Activated CD4-positive, alpha-beta memory T cell treated with anti-CD3 and anti-CD28 coated beads for 36 hours (primary cell): ENCODE measurements around the gene ZBTB8A. TPM values are rescaled to one million over a fixed set of nuclear protein-coding genes. Genes with fewer than 3 reads are reported as not detected.
A peak's percentile ranks its signal among the peaks of the same experiment; 100 is the strongest.
"Not testable (repeated sequence)": the region's sequence is repeated elsewhere in the genome, so short reads cannot be mapped to it uniquely, and the experiment has no call there.

ENCODE experiments used
- CTCF ChIA-PET: fragments of 350-600 bp; sonication (Branson Sonifier 250); formaldehyde crosslinking; loops from one replicate; lab custom pipeline; 2021; ENCODE audit warnings: antibody characterized with exemption, inconsistent platforms; lab: Charles Lee
- POLR2A ChIA-PET: fragments of 350-600 bp; sonication (Branson Sonifier 250); formaldehyde crosslinking; loops from one replicate; lab custom pipeline; 2021; ENCODE audit warnings: antibody characterized with exemption; lab: Charles Lee
- DNase-seq: peaks from one replicate; pipeline ENCODE4 v3.0.0-alpha.2; 2020
- H3K27ac Mint-ChIP-seq: one replicate; pipeline ENCODE4 v1.8.0; 2021; ENCODE audit warnings: mixed read lengths
- H3K27me3 Mint-ChIP-seq: one replicate; pipeline ENCODE4 v1.8.0; 2021; ENCODE audit warnings: mixed read lengths
- H3K36me3 Mint-ChIP-seq: one replicate; pipeline ENCODE4 v1.8.0; 2021; ENCODE audit warnings: mixed read lengths
- H3K4me1 Mint-ChIP-seq: one replicate; pipeline ENCODE4 v1.8.0; 2021; ENCODE audit warnings: low read depth, mixed read lengths
- H3K4me3 Mint-ChIP-seq: one replicate; pipeline ENCODE4 v1.8.0; 2021; ENCODE audit warnings: mild to moderate bottlenecking, mixed read lengths
- H3K9me3 Mint-ChIP-seq: one replicate; pipeline ENCODE4 v1.8.0; 2021; ENCODE audit warnings: mixed read lengths
- intact Hi-C: fragments of 100-400 bp; cut with micrococcal nuclease; formaldehyde crosslinking; loops from one replicate; pipeline ENCODE4 v1.15.1; 2023
- total RNA-seq, 2 experiments: library from RNA; stranded (reverse); gene quantifications; one replicate each; pipeline ENCODE4 v1.2.3, GENCODE V29; 2021

ZBTB8A gene
- total RNA-seq, 2 experiments from 2014 or later = 0.27 to 0.33 TPM

DNA sequence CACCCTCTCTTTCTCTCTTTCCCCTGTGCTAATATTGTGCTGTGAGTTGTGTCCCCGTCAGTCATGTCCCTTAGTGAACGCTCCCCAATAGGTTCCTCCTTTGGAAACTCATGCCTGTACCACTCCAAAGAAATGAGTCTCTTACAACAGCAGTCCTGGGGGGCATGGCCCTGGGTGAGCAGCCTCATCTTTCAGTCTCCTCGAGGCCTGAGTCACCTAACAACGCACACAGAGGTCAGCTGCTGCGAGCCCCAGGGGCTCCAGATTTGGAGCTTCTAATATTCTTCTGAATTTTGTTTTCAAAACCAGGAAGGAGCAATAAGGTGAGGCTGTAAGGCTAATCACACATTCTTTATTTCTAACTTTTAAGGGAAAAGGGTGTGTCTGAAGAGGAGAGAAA, 30.5 kb upstream of the ZBTB8A start:
- H3K27ac Mint-ChIP-seq = no peak overlapping the region
- H3K36me3 Mint-ChIP-seq = no peaks in the 10 kb centered on the region
- no peaks in the 10 kb centered on the region for H3K9me3 Mint-ChIP-seq
- POLR2A ChIA-PET = no interaction called here
- no peak overlapping the region for H3K4me3 Mint-ChIP-seq
- H3K27me3 Mint-ChIP-seq = peaks cover 9% of the 10 kb centered on the region
- CTCF ChIA-PET = no interaction called here
- intact Hi-C loops = no loop called here
- DNase-seq = no peak
- H3K4me1 Mint-ChIP-seq = no peaks in the 10 kb centered on the region

DNA sequence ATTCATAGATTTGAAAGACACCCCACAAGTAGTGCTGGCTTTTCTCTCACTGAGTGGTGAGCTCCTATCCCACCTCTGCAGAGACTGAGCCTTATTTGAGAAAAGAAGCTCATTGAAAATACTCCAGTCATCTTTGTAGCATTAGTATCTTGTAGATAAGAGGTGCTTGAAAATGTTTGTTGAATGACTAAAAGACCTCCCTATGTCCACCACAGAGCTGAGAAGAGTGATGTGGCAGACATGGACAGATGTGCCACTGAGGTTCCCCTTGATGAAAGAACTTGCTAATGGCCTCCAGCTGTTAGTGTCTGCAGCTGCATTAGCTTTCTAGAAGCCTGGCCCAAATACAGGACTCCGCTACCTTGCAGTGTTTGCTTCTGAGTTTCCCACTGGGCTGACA, 29.3 kb upstream of the ZBTB8A start:
- intact Hi-C loops = no loop called here
- Mint-ChIP-seq H3K4me3 (no peak overlapping the region), H3K27me3 (peaks cover 12% of the 10 kb centered on the region), H3K9me3 (no peaks in the 10 kb centered on the region), H3K4me1 (no peaks in the 10 kb centered on the region), H3K36me3 (no peaks in the 10 kb centered on the region), H3K27ac (no peak overlapping the region)
- DNase-seq = no peak
- CTCF ChIA-PET = no interaction called here
- POLR2A ChIA-PET = no interaction called here

- Mint-ChIP-seq H3K9me3 (no peaks in the 10 kb centered on the region), H3K27me3 (peaks cover 10% of the 10 kb centered on the region), H3K36me3 (no peaks in the 10 kb centered on the region), H3K4me1 (peaks cover 6% of the 10 kb centered on the region), H3K27ac (no peak overlapping the region), H3K4me3 (no peak overlapping the region)
- CTCF ChIA-PET = no interaction called here
- intact Hi-C loops = no loop called here
- POLR2A ChIA-PET = no interaction called here
- no peak for DNase-seq
Measured at GRCh38 chr1:32516402-32516801, 22.8 kb upstream of the ZBTB8A start.

GRCh38 chr1:32518976-32519375, 20.3 kb upstream of the ZBTB8A start:
- POLR2A ChIA-PET = no interaction called here
- CTCF ChIA-PET = interaction anchor here (0.7 to 5.4 kb wide), 6 partner anchors 23 to 981 kb away, joined by 3 to 40 read pairs (median 6); no protein-coding TSS in a partner anchor
- no peak for DNase-seq
- Mint-ChIP-seq H3K4me3 (no peak overlapping the region), H3K27ac (no peak overlapping the region), H3K9me3 (no peaks in the 10 kb centered on the region), H3K27me3 (peaks cover 11% of the 10 kb centered on the region), H3K4me1 (peaks cover 6% of the 10 kb centered on the region), H3K36me3 (no peaks in the 10 kb centered on the region)
- intact Hi-C loops = no loop called here

DNA sequence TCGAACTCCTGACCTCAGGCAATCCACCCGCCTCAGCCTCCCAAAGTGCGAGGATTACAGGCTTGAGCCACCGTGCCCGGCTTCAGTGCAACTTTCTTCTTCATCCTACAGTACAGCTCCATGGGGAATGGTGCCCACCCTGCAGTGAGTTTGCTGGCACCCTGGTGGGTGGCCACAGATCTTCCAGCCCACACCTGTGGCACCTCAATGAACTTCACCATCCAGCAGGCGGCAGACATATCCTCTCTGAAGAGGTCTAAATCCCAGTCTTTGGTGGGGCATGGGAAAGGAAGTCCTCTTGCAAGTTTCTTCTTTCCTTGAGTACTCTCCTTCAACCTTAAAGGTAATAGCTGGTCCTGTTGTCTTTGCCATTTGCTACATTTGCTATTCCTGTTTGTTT, 18.1 kb upstream of the ZBTB8A start:
- DNase-seq = no peak
- H3K4me3 Mint-ChIP-seq = peak overlapping the region; percentile 64
- intact Hi-C loops = loop anchor here (2.0 to 10.0 kb wide), 2 partner anchors 252 to 354 kb away; partner anchors contain the start of gene FNDC5
- H3K4me1 Mint-ChIP-seq = peaks cover 6% of the 10 kb centered on the region
- H3K9me3 Mint-ChIP-seq = no peaks in the 10 kb centered on the region
- no peak overlapping the region for H3K27ac Mint-ChIP-seq
- peaks cover 7% of the 10 kb centered on the region for H3K27me3 Mint-ChIP-seq
- H3K36me3 Mint-ChIP-seq = no peaks in the 10 kb centered on the region
- CTCF ChIA-PET = interaction anchor here (0.6 to 5.4 kb wide), 21 partner anchors 12 to 560 kb away, joined by 3 to 40 read pairs (median 4); no protein-coding TSS in a partner anchor
- POLR2A ChIA-PET = interaction anchor here (0.6 to 1.0 kb wide), 4 partner anchors 119 to 496 kb away, joined by 3 to 6 read pairs (median 4); no protein-coding TSS in a partner anchor

DNA sequence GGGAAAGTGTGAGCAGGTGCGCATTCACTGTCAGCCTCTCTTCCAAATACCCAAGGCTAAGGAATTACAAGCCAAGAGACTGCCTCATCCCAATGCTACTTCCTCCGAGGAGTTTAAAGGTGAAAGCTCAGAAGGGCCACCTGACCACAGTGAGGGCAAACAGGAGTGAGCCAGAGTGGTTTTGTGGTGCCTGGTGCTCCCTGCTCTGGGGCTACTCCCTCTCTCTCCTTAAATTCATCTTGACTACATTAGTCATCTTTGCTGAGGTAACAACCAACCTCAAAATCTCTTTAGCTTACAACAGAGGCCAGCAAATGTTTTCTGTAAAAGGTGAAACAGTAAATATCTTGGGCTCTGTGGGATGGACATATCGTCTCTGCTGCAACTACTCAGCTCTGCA, 14.2 kb upstream of the ZBTB8A start:
- ChIA-PET CTCF (no interaction called here), POLR2A (interaction anchor here (0.7 kb wide), 1 partner anchor 908 kb away, joined by 4 read pairs; no protein-coding TSS in a partner anchor)
- H3K27ac Mint-ChIP-seq = no peak overlapping the region
- H3K4me3 Mint-ChIP-seq = no peak overlapping the region
- H3K4me1 Mint-ChIP-seq = peaks cover 5% of the 10 kb centered on the region
- intact Hi-C loops = loop anchor here (10.0 kb wide), 1 partner anchor 350 kb away; the partner anchor contains the start of gene FNDC5
- peaks cover 7% of the 10 kb centered on the region for H3K27me3 Mint-ChIP-seq
- no peak for DNase-seq
- no peaks in the 10 kb centered on the region for H3K36me3 Mint-ChIP-seq
- no peaks in the 10 kb centered on the region for H3K9me3 Mint-ChIP-seq

- Mint-ChIP-seq H3K27me3 (peaks cover 7% of the 10 kb centered on the region), H3K27ac (no peak overlapping the region), H3K4me3 (no peak overlapping the region), H3K36me3 (no peaks in the 10 kb centered on the region), H3K9me3 (no peaks in the 10 kb centered on the region), H3K4me1 (peaks cover 2% of the 10 kb centered on the region)
- DNase-seq = no peak
- CTCF ChIA-PET = interaction anchor here (0.6 kb wide), 1 partner anchor 175 kb away, joined by 3 read pairs; no protein-coding TSS in a partner anchor
- intact Hi-C loops = loop anchor here (10.0 kb wide), 1 partner anchor 349 kb away; the partner anchor contains the start of gene FNDC5
- POLR2A ChIA-PET = interaction anchor here (0.7 kb wide), 1 partner anchor 909 kb away, joined by 4 read pairs; no protein-coding TSS in a partner anchor
Measured at GRCh38 chr1:32525661-32526444, 13.4 kb upstream of the ZBTB8A start.

GRCh38 chr1:32528550-32528949, 10.7 kb upstream of the ZBTB8A start:
- intact Hi-C loops = loop anchor here (10.0 kb wide), 1 partner anchor 346 kb away; the partner anchor contains the start of gene FNDC5
- H3K4me3 Mint-ChIP-seq, CTCF ChIA-PET, H3K4me1 Mint-ChIP-seq, H3K36me3 Mint-ChIP-seq, DNase-seq, H3K9me3 Mint-ChIP-seq, POLR2A ChIA-PET, H3K27ac Mint-ChIP-seq, H3K27me3 Mint-ChIP-seq: not testable (repeated sequence)

DNA sequence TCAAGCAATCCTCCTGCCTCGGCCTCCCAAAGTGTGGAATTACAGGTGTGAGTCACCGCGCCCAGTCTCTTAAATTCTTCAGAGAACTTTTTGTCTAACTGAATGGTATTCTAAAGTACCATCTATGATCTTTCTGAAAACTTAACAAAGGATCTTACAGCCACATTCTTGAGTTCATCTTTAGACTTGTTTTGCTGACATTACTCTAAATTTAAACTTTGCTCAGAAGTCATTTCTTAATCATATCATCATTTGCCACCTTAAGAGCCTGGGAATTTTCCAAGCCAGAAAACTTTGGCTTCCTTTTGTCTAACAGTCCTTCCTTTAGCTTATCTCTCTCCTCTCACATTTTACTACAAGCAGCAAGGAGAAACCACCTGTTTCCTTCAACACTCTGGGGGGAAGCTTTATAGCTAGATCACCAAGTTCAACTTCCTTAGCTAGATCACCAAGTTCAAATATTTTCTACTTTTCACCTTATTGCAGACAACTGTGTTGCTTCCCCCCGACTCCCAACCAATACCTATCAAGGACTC, 5.4 kb upstream of the ZBTB8A start:
- Mint-ChIP-seq H3K36me3 (no peaks in the 10 kb centered on the region), H3K27ac (no peak overlapping the region), H3K27me3 (peaks cover 25% of the 10 kb centered on the region), H3K9me3 (no peaks in the 10 kb centered on the region), H3K4me3 (no peak overlapping the region), H3K4me1 (peaks cover under 1% of the 10 kb centered on the region)
- intact Hi-C loops = no loop called here
- POLR2A ChIA-PET = no interaction called here
- DNase-seq = no peak
- CTCF ChIA-PET = interaction anchor here (0.7 to 2.0 kb wide), 2 partner anchors 13 to 14 kb away, joined by 4 to 8 read pairs; no protein-coding TSS in a partner anchor

GRCh38 chr1:32536117-32536516, 3.1 kb upstream of the ZBTB8A start:
- Mint-ChIP-seq H3K4me1 (peaks cover 8% of the 10 kb centered on the region), H3K36me3 (no peaks in the 10 kb centered on the region), H3K27me3 (peaks cover 42% of the 10 kb centered on the region), H3K27ac (no peak overlapping the region), H3K9me3 (no peaks in the 10 kb centered on the region), H3K4me3 (no peak overlapping the region)
- POLR2A ChIA-PET = interaction anchor here (0.8 kb wide), 1 partner anchor 109 kb away, joined by 3 read pairs; no protein-coding TSS in a partner anchor
- intact Hi-C loops = no loop called here
- CTCF ChIA-PET = interaction anchor here (0.8 kb wide), 1 partner anchor 236 kb away, joined by 3 read pairs; no protein-coding TSS in a partner anchor
- no peak for DNase-seq

DNA sequence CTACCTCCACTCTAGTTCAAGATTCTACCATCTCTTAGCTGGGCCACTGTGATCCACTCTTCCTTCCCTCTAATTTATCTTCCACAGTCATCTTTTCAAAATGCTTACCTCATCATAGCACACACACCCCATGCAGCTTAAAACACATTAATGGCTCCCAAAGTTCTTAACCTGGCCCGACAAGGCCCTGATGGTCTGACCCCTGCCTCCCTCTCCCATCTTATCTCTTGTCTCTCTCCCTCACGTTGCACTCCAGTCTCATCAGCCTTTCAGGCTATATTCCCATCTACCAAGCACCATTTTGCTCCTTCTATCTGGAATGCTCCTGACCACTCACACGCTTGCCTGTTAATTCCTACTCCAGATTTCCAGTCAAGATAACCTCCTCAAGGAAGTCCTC, 2.5 kb upstream of the ZBTB8A start:
- CTCF ChIA-PET = no interaction called here
- no peak for DNase-seq
- intact Hi-C loops = no loop called here
- POLR2A ChIA-PET = no interaction called here
- H3K4me1 Mint-ChIP-seq = peaks cover 8% of the 10 kb centered on the region
- H3K4me3 Mint-ChIP-seq = no peak overlapping the region
- peaks cover 48% of the 10 kb centered on the region for H3K27me3 Mint-ChIP-seq
- H3K27ac Mint-ChIP-seq = no peak overlapping the region
- no peaks in the 10 kb centered on the region for H3K36me3 Mint-ChIP-seq
- no peaks in the 10 kb centered on the region for H3K9me3 Mint-ChIP-seq
